Right ventricle myocardium inferior (tissue), 1 donor: ENCODE measurements around the gene NLE1. TPM values are rescaled to one million over a fixed set of nuclear protein-coding genes. Genes with fewer than 3 reads are reported as not detected.

Source experiments
- total RNA-seq: library from RNA; stranded (reverse); fragmentation: NEBNext Ultra II Directional; extraction: Animal tissue kit (Norgen Biotek cat#: 25700); gene quantifications from one replicate; pipeline ENCODE4 v1.2.1, GENCODE V29; 2021
- donor health status: DM: no; HTN: yes; CAD: no; lungs with severe emphysema.

The NLE1 gene
- total RNA-seq, 1 donor from 2014 or later = 3.1 TPM

Other genes starting within 250 kb of the NLE1 start
- gene CCT6B, start 180.8 kb downstream of the NLE1 start, total RNA-seq = 1.4 TPM
- gene ZNF830, start 180.8 kb downstream of the NLE1 start, total RNA-seq = 9.8 TPM
- 20.5 TPM for gene LIG3, start 161.8 kb downstream of the NLE1 start, total RNA-seq
- gene RFFL, start 78.6 kb downstream of the NLE1 start, total RNA-seq = 11.2 TPM
- gene RAD51D, start 22.4 kb downstream of the NLE1 start, total RNA-seq = 4.8 TPM
- not detected for gene FNDC8, start 20.7 kb downstream of the NLE1 start, total RNA-seq
- gene UNC45B, start 5.5 kb upstream of the NLE1 start, total RNA-seq = 223 TPM
- not detected for gene SLC35G3, start 52.1 kb upstream of the NLE1 start, total RNA-seq
- gene SLFN5, start 100.8 kb upstream of the NLE1 start, total RNA-seq = 11.2 TPM
- 18.1 TPM for gene SLFN11, start 231.3 kb upstream of the NLE1 start, total RNA-seq